SK-N-SH (cell line): ENCODE data around the gene PLBD2.

Source experiments
- MAX ChIP-seq: IDR thresholded peaks from 2 replicates; pipeline ENCODE4 v1.4.0; 2012; ENCODE audit warnings: low read depth
- NFIC ChIP-seq: IDR thresholded peaks from 2 replicates; pipeline ENCODE4 v1.4.0; 2012; ENCODE audit warnings: borderline replicate concordance
- TAF1 ChIP-seq: IDR thresholded peaks from 2 replicates; pipeline ENCODE4 v1.6.1; 2012; ENCODE audit warnings: low read depth, mild to moderate bottlenecking, low read length, moderate library complexity, borderline replicate concordance
- TEAD4 ChIP-seq: IDR thresholded peaks from 2 replicates; pipeline ENCODE4 v1.4.0; 2012; ENCODE audit warnings: mild to moderate bottlenecking, borderline replicate concordance; ENCODE audit not compliant: insufficient read depth
- TF ChIP-seq, protein P1 (sequence below): fragments of 200-600 bp; sonication (generic); IDR thresholded peaks from 2 replicates; pipeline ENCODE4 v1.6.1; 2017; ENCODE audit warnings: antibody characterized with exemption, mild to moderate bottlenecking, moderate library complexity

DNA sequence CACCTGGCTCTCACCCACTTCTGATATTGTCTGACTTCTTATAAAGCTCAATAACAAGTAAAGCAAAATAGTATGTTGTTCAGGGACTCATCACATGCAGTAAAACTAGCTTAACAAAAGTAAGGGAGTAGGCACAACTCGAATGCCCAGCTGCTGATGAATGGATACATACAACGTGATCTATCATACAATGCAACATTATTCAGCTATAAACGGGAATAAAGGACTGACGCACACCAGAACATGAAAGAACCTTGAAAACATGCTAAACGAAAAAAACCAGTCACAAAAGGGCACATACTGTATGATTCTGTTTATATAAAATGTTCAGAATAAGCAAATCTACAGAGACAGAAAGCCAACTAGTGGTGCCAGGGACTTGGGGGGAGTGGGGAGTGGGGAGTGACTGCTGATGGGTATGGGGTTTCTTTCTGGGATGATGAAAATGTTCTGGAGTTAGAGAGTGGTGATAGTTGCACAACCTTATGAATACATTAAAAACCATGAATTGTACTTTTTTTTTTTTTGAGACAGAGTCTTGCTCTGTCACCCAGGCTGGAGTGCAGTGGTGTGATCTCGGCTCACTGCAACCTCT is 11.1 kb downstream of the PLBD2 start:
- TF ChIP-seq TEAD4 (no peak), NFIC (no peak), TAF1 (no peak), MAX (no peak)
- TF ChIP-seq, protein P1, sequence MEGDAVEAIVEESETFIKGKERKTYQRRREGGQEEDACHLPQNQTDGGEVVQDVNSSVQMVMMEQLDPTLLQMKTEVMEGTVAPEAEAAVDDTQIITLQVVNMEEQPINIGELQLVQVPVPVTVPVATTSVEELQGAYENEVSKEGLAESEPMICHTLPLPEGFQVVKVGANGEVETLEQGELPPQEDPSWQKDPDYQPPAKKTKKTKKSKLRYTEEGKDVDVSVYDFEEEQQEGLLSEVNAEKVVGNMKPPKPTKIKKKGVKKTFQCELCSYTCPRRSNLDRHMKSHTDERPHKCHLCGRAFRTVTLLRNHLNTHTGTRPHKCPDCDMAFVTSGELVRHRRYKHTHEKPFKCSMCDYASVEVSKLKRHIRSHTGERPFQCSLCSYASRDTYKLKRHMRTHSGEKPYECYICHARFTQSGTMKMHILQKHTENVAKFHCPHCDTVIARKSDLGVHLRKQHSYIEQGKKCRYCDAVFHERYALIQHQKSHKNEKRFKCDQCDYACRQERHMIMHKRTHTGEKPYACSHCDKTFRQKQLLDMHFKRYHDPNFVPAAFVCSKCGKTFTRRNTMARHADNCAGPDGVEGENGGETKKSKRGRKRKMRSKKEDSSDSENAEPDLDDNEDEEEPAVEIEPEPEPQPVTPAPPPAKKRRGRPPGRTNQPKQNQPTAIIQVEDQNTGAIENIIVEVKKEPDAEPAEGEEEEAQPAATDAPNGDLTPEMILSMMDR, result no peak
